Effector memory CD8-positive, alpha-beta T cell (primary cell): Measurements from ENCODE around the gene GNPNAT1.
A peak's percentile ranks its signal among the peaks of the same experiment; 100 is the strongest.

Source experiments
- ATAC-seq: fragments of 150-1000 bp; cut with Tn5 transposase; replicated peaks from 2 replicates; pipeline ENCODE4 v1.10.0; 2021; ENCODE audit warnings: mild to moderate bottlenecking, moderate library complexity
- DNase-seq, 3 experiments: peaks; one replicate each; pipeline ENCODE4 v3.0.0; 2021
- H3K27ac Mint-ChIP-seq, 2 donors: one replicate each; pipeline ENCODE4 v1.8.0; 2022; ENCODE audit warnings: mild to moderate bottlenecking in 2 of 2, mixed read lengths in 2 of 2, moderate library complexity in 2 of 2
- H3K27me3 Mint-ChIP-seq, 2 donors: one replicate each; pipeline ENCODE4 v1.8.0; 2022; ENCODE audit warnings: mixed read lengths in 2 of 2
- H3K36me3 Mint-ChIP-seq: one replicate; pipeline ENCODE4 v1.8.0; 2022; ENCODE audit warnings: mild to moderate bottlenecking, moderate library complexity, mixed read lengths; ENCODE audit not compliant: insufficient read depth
- H3K4me1 Mint-ChIP-seq, 2 donors: one replicate each; pipeline ENCODE4 v1.8.0; 2022; ENCODE audit warnings: low read depth in 2 of 2, mixed read lengths in 2 of 2
- H3K4me3 Mint-ChIP-seq, 2 donors: one replicate each; pipeline ENCODE4 v1.8.0; 2022; ENCODE audit warnings: mild to moderate bottlenecking in 2 of 2, mixed read lengths in 2 of 2, moderate library complexity in 2 of 2
- H3K9me3 Mint-ChIP-seq, 2 donors: one replicate each; pipeline ENCODE4 v1.8.0; 2022; ENCODE audit warnings: mixed read lengths in 2 of 2
- total RNA-seq, 9 experiments: gene quantifications; one replicate each; lab custom pipeline; 2026; lab: John Stamatoyannopoulos, UW

The GNPNAT1 gene
- 11.0 to 53.9 (median 24.4) reads per million in 9 experiments for total RNA-seq

DNA sequence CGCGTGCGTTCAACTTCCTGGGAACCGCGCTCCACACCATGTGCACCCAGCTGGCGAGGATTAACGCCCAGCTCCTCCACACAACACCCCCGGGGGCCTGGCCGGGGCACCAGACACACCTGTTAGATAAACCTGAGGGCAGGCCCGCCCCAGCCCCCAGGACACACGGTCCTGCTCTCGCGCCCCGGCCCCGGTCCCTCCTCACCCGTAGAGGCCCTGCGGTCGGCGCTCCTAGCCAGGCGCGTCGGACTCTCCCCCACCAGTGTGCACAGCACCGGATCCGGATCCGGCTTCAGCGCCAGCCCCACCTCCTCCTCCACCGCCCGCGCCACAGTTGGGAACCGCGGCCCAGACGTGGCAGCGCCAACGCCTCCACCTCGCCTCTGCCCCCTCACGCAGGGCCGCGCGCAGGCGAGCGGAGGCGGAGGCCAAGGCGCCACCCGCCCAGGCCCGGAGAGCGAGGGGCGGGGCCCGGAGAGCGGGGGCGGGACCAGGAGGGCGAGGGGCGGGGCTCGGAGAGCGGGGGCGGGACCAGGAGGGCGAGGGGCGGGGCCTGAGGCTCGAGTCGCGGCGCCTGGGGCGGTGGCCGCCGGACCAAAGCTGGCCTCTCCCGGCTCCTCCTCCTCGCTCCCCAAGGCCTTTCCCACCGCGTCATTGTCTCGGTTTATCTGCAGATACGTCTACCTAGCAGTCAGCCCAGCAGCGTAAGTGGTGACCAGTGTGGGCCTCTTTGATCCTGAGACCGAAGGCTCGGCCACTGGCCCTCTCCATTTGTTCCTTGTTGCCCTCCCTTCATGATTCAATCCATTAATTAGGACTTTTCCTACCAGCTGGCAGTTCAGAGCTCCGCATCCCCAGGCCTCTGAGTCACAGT lies at the start of gene GNPNAT1:
Gene GNPNAT1, minus strand, starts transcription at position 385 of the 874 bp plus-strand sequence. CDS start 6,957 bp downstream, outside the sequence.
- peak within 1 kb of the TSS; percentile 92 to 93 for H3K4me3 Mint-ChIP-seq
- peak within 1 kb of the TSS; percentile 82 to 88 for H3K27ac Mint-ChIP-seq
- peaks cover 13% of the 10 kb centered on the region for H3K36me3 Mint-ChIP-seq
- H3K27me3 Mint-ChIP-seq: no peaks in the 10 kb centered on the region
- peaks cover 26 to 35% of the 10 kb centered on the region in 2 donors for H3K4me1 Mint-ChIP-seq
- peak; percentile 97 for ATAC-seq
- DNase-seq: peak; percentile 89 to 91 (median 91)
- no peaks in the 10 kb centered on the region for H3K9me3 Mint-ChIP-seq

DNA sequence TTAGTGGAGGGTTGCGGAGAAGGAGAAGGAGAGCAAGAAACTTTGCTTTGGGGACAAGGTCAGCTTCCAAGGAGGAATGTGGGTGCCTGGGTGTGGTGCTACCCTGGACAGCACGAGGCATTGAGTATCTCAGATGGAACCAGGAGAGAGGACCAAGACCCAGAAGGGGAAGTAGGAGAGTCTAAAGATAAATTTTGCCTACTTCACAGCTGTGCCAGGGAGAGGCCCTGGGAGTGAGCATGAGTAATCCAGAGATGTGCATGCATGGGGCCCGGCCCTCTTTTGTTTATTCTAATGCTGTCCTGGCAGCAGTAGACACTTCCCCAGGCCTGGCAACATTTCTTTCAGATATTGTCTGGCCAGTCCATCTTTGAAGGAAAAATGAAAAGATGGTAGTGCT lies 49.5 kb upstream of the GNPNAT1 start:
- Mint-ChIP-seq H3K4me3 (no peak overlapping the region), H3K4me1 (no peaks in the 10 kb centered on the region), H3K27ac (no peak overlapping the region), H3K9me3 (no peaks in the 10 kb centered on the region), H3K36me3 (peaks cover 2% of the 10 kb centered on the region), H3K27me3 (no peaks in the 10 kb centered on the region)
- no peak for DNase-seq
- ATAC-seq: no peak

- no peak for ATAC-seq
- no peaks in the 10 kb centered on the region for H3K9me3 Mint-ChIP-seq
- H3K4me1 Mint-ChIP-seq: no peaks in the 10 kb centered on the region
- no peaks in the 10 kb centered on the region for H3K36me3 Mint-ChIP-seq
- no peak overlapping the region for H3K27ac Mint-ChIP-seq
- no peaks in the 10 kb centered on the region for H3K27me3 Mint-ChIP-seq
- DNase-seq: no peak
- no peak overlapping the region for H3K4me3 Mint-ChIP-seq
Observed at GRCh38 chr14:52837451-52837850, 46.0 kb upstream of the GNPNAT1 start.

GRCh38 chr14:52836063-52836462 lies 44.7 kb upstream of the GNPNAT1 start:
- no peaks in the 10 kb centered on the region for H3K9me3 Mint-ChIP-seq
- H3K27ac Mint-ChIP-seq: no peak overlapping the region
- H3K4me3 Mint-ChIP-seq: no peak overlapping the region
- ATAC-seq (no peak), DNase-seq (no peak)
- no peaks in the 10 kb centered on the region for H3K4me1 Mint-ChIP-seq
- H3K36me3 Mint-ChIP-seq: no peaks in the 10 kb centered on the region
- H3K27me3 Mint-ChIP-seq: no peaks in the 10 kb centered on the region

DNA sequence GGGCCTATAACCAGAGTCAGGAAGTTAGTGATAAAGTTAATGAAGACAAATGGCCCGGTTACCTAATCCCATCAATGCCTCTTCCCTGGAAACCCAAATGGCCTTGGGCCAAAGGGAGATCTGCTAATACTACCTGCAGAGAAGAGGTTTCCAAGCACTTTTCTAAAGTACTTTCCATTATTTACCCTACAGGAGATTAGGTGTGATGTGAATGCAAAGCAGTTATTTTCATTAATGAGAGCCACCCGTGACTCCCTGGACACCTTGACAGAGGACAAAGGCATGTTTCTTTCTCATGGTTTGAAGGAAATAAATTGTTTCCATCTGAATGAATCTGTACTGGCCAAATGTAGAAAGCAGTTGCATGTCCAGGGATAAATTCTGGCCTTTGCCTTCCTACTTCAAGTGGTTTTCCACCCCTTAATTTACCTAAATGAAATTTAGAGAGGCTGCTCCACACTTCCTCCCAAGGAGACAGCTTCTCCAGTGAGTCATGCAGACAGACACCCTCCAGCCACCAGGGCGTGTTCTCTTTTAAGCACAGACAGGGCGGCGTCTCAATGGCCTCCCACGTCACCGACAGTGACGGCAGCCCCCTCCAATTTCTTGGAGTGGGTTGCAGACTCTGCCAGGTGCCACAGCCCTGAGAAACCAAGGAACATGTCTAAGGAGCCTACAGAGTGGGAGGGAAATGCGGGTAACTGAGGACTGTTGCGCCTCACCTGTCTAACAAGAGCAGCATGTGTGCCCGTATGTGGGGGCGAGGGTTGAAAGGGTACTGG lies 43.9 kb upstream of the GNPNAT1 start:
- Mint-ChIP-seq H3K4me1 (no peaks in the 10 kb centered on the region), H3K9me3 (no peaks in the 10 kb centered on the region), H3K27me3 (no peaks in the 10 kb centered on the region), H3K27ac (no peak overlapping the region), H3K4me3 (no peak overlapping the region), H3K36me3 (no peaks in the 10 kb centered on the region)
- no peak for DNase-seq
- no peak for ATAC-seq

DNA sequence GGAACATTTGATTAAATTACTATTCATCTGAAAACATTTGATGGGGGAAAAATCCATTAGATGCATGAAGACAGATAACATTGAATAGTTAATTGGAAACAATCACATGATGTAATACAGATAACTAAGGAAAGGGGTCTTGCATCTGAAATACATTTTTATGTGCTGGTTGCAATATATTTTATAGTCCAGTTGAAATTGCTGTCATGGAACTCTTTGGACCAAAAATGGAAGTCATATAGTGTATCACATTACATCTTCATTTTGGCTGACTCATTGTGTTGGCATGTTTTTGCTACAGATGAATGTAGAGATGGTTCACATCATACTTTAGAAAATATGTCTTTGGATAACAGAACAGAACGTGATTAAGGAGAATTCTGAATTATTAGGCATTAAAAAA lies 43.0 kb upstream of the GNPNAT1 start:
- Mint-ChIP-seq H3K36me3 (no peaks in the 10 kb centered on the region), H3K4me1 (no peaks in the 10 kb centered on the region), H3K27ac (no peak overlapping the region), H3K9me3 (no peaks in the 10 kb centered on the region), H3K4me3 (no peak overlapping the region), H3K27me3 (peaks cover 3 to 5% of the 10 kb centered on the region in 2 donors)
- no peak for ATAC-seq
- no peak for DNase-seq

DNA sequence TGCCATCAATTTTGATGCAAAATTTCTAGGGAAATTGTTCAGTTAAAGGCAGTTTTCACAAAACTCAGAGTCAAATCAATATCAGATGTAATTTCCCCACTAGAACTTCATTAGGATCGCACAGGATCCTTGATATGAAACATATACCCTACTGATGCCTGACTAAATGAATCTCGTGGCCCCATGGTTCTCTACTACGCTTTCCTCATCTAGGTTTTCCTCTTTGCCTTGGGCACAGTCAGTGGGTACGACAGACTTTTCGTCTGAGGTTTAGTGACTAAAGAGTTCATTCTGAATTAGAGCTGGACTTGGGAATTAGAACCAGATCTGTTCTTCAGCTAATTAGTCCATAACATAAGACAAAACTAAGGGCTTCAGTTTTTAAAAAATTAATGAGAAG lies 42.5 kb upstream of the GNPNAT1 start:
- DNase-seq (no peak), ATAC-seq (no peak)
- H3K27ac Mint-ChIP-seq: no peak overlapping the region
- no peaks in the 10 kb centered on the region for H3K4me1 Mint-ChIP-seq
- no peaks in the 10 kb centered on the region for H3K36me3 Mint-ChIP-seq
- H3K27me3 Mint-ChIP-seq: peaks cover 6 to 8% of the 10 kb centered on the region in 2 donors
- H3K9me3 Mint-ChIP-seq: no peaks in the 10 kb centered on the region
- H3K4me3 Mint-ChIP-seq: no peak overlapping the region

DNA sequence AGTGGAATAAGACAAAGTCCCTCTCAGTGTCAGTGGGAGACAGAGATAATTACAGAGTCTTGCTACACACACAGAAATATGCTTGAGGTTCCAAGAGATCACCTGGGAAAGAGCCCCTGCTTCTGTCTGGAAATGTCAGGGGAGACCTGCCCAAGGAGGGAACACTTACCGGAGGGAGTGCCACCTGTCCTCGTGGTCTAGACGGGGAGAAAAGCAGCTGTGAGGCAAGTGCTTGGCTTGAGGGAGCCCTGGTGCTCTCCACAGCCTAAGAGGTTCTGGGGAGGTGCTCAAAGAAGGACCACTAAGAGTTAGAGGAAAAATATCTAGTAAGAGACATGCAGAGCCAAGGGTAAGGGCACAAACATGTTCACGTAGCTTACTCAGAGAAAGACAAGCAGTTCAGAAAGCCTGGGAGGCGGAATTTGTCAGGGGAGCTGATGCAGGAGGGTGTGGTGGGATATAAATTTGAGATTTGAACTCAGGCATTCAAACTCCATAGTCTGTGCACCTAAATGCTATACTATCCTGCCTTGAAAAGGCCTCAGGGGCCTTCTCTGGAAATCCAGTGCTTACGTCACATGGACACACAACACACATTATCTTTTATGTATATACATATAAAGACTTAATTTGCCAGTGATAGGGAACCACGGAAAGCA lies 38.2 kb upstream of the GNPNAT1 start:
- ATAC-seq (no peak), DNase-seq (no peak)
- no peak overlapping the region for H3K4me3 Mint-ChIP-seq
- no peaks in the 10 kb centered on the region for H3K36me3 Mint-ChIP-seq
- no peaks in the 10 kb centered on the region for H3K4me1 Mint-ChIP-seq
- H3K27me3 Mint-ChIP-seq: peaks cover 6 to 8% of the 10 kb centered on the region in 2 donors
- H3K27ac Mint-ChIP-seq: no peak overlapping the region
- no peaks in the 10 kb centered on the region for H3K9me3 Mint-ChIP-seq

DNA sequence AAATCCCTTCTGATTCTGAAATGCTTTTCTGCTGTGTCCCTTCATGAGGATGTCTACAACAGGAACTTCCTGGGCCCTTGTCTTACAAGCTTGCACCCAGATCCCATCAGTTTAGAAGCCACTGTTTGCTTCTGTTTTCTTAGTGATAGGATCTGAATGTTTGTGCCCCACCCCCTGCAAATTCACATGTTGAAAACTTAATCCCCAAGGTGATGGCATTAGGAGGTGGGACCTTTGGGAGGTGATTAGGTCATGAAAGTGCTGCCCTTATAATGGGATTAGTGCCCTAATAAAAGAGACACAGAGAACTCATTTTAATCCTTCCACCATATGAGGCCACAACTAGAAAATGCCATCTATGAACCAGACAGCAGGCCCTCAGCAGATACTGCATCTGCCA lies 36.0 kb upstream of the GNPNAT1 start:
- ATAC-seq: no peak
- DNase-seq: no peak
- Mint-ChIP-seq H3K27ac (no peak overlapping the region), H3K4me3 (no peak overlapping the region), H3K9me3 (no peaks in the 10 kb centered on the region), H3K36me3 (no peaks in the 10 kb centered on the region), H3K27me3 (peaks cover 8 to 11% of the 10 kb centered on the region in 2 donors), H3K4me1 (no peaks in the 10 kb centered on the region)

- Mint-ChIP-seq H3K4me1 (no peaks in the 10 kb centered on the region), H3K27ac (no peak overlapping the region), H3K36me3 (no peaks in the 10 kb centered on the region), H3K4me3 (no peak overlapping the region), H3K27me3 (peaks cover 8 to 11% of the 10 kb centered on the region in 2 donors), H3K9me3 (no peaks in the 10 kb centered on the region)
- DNase-seq: no peak
- ATAC-seq: no peak
Observed at GRCh38 chr14:52825085-52825484, 33.7 kb upstream of the GNPNAT1 start.

- ATAC-seq: no peak
- Mint-ChIP-seq H3K9me3 (no peaks in the 10 kb centered on the region), H3K4me1 (no peaks in the 10 kb centered on the region), H3K4me3 (no peak overlapping the region), H3K27ac (no peak overlapping the region), H3K27me3 (peaks cover 4 to 8% of the 10 kb centered on the region in 2 donors), H3K36me3 (no peaks in the 10 kb centered on the region)
- DNase-seq: no peak
Observed at GRCh38 chr14:52824462-52824861, 33.1 kb upstream of the GNPNAT1 start.

DNA sequence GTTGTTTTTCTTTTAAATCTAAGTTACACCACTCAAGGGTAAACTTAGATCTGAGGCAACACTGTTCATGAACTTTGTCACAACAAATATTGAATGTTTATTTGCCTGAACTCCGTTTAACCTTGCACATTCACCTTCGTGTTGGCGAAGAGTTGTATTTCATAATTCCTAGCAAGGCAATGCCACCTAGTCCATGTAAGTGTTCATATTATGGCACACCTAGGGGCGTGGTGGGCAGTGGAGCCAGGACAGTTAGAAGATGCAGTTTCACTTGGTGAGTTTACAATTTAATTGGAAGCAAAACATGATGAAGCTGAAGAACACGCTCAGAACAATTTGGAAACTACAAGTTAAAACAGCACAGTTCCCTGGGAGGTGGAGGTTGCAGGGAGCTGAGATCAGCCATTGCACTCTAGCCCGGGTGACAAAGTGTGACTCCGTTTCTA lies 30.4 kb upstream of the GNPNAT1 start:
- peaks cover 0 to 5% of the 10 kb centered on the region in 2 donors for H3K27me3 Mint-ChIP-seq
- H3K4me1 Mint-ChIP-seq: no peaks in the 10 kb centered on the region
- H3K4me3 Mint-ChIP-seq: no peak overlapping the region
- ATAC-seq: no peak
- H3K27ac Mint-ChIP-seq: no peak overlapping the region
- no peak for DNase-seq
- H3K36me3 Mint-ChIP-seq: no peaks in the 10 kb centered on the region
- H3K9me3 Mint-ChIP-seq: no peaks in the 10 kb centered on the region

- H3K4me3 Mint-ChIP-seq: no peak overlapping the region
- DNase-seq (no peak), ATAC-seq (no peak)
- H3K27me3 Mint-ChIP-seq: no peaks in the 10 kb centered on the region
- H3K36me3 Mint-ChIP-seq: no peaks in the 10 kb centered on the region
- no peaks in the 10 kb centered on the region for H3K9me3 Mint-ChIP-seq
- H3K4me1 Mint-ChIP-seq: peaks cover 3 to 8% of the 10 kb centered on the region in 2 donors
- no peak overlapping the region for H3K27ac Mint-ChIP-seq
Observed at GRCh38 chr14:52808101-52808500, 16.7 kb upstream of the GNPNAT1 start.
